Omental fat pad (tissue), 4 donors: ENCODE results near the gene BFSP2. TPM values are rescaled to one million over a fixed set of nuclear protein-coding genes. Genes with fewer than 3 reads are reported as not detected.

Experiments
- ATAC-seq: fragments of 150-250 bp; one replicate; pipeline ENCODE4 v1.9.1; 2016; ENCODE audit warnings: mild to moderate bottlenecking, moderate library complexity; ENCODE audit not compliant: low FRiP score
- DNase-seq: peaks from one replicate; pipeline ENCODE4 v3.0.0-alpha.2; 2019; ENCODE audit warnings: low spot score
- CTCF ChIP-seq, 3 donors: fragments of 450-650 bp; IDR thresholded peaks; one replicate each; pipeline ENCODE4 v1.5.1; 2016 to 2017; ENCODE audit warnings: antibody characterized with exemption in 3 of 3, mild to moderate bottlenecking in 3 of 3, moderate library complexity in 2 of 3
- total RNA-seq, 4 donors: library from RNA; depleted of rRNA; stranded (reverse); fragments of >200 nt; gene quantifications; one replicate each; pipeline ENCODE4 v1.1.0, GENCODE V29; 2016

Gene BFSP2
- total RNA-seq, 4 donors from 2014 or later: not detected

- TF ChIP-seq CTCF (IDR thresholded peaks at IDR 0.05): no peak
- ATAC-seq: no peak
- DNase-seq: no peak
Measured at GRCh38 chr3:133366921-133367320, 32.9 kb upstream of the BFSP2 start.

GRCh38 chr3:133367403-133367802 lies 32.5 kb upstream of the BFSP2 start:
- no peak for TF ChIP-seq CTCF (IDR thresholded peaks at IDR 0.05)
- ATAC-seq: no peak
- no peak for DNase-seq

GRCh38 chr3:133367956-133368355 lies 31.9 kb upstream of the BFSP2 start:
- no peak for TF ChIP-seq CTCF (IDR thresholded peaks at IDR 0.05)
- ATAC-seq: no peak
- no peak for DNase-seq

GRCh38 chr3:133368371-133369067 lies 31.3 kb upstream of the BFSP2 start:
- no peak for ATAC-seq
- TF ChIP-seq CTCF (IDR thresholded peaks at IDR 0.05): no peak
- no peak for DNase-seq

- ATAC-seq (no peak), DNase-seq (no peak)
- TF ChIP-seq CTCF (IDR thresholded peaks at IDR 0.05): no peak
Measured at GRCh38 chr3:133369068-133369440, 30.8 kb upstream of the BFSP2 start.

- TF ChIP-seq CTCF (IDR thresholded peaks at IDR 0.05): no peak
- DNase-seq (no peak), ATAC-seq (no peak)
Measured at GRCh38 chr3:133371181-133371580, 28.7 kb upstream of the BFSP2 start.

GRCh38 chr3:133371676-133372075 lies 28.2 kb upstream of the BFSP2 start:
- TF ChIP-seq CTCF (IDR thresholded peaks at IDR 0.05): no peak
- no peak for DNase-seq

More at GRCh38 chr3:133371676-133372075, 28.2 kb upstream of the BFSP2 start:
- ATAC-seq: no peak
